ENCODE measurements around the gene ATP13A2.

DNA sequence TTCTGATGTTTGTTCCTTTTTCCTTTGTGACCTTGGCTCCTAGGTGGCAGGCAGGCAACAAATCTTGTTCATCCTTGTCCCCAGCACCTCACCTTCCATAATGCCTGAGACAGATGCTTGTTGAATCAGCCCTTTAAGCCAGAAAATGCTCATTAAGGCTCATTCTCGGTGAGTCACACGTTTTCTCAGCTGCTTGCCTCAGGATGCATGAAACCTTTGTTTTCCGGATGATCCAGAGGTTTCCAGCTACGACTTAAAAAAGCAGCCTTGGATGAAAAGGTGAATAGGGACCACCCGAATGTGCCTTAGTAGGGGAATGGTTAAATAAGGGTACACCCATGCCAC, 4.6 kb upstream of the ATP13A2 start:
- TF ChIP-seq, protein P1, sequence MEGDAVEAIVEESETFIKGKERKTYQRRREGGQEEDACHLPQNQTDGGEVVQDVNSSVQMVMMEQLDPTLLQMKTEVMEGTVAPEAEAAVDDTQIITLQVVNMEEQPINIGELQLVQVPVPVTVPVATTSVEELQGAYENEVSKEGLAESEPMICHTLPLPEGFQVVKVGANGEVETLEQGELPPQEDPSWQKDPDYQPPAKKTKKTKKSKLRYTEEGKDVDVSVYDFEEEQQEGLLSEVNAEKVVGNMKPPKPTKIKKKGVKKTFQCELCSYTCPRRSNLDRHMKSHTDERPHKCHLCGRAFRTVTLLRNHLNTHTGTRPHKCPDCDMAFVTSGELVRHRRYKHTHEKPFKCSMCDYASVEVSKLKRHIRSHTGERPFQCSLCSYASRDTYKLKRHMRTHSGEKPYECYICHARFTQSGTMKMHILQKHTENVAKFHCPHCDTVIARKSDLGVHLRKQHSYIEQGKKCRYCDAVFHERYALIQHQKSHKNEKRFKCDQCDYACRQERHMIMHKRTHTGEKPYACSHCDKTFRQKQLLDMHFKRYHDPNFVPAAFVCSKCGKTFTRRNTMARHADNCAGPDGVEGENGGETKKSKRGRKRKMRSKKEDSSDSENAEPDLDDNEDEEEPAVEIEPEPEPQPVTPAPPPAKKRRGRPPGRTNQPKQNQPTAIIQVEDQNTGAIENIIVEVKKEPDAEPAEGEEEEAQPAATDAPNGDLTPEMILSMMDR (IDR thresholded peaks at IDR 0.05), result no peak
- TF ChIP-seq POLR2A (IDR thresholded peaks at IDR 0.05), result no peak
- TF ChIP-seq POLR2AphosphoS5 (IDR thresholded peaks at IDR 0.05), result no peak

Measured in stomach (tissue), 4 donors.